Head of caudate nucleus (tissue), 42 donors: ENCODE measurements around the gene PRKCZ.

Experiments used
- DNase-seq, 42 donors: peaks; one replicate each; pipeline versions ENCODE4 v3.0.0 to v3.0.0-alpha.2; 2020 to 2021; ENCODE audit warnings: mixed read lengths in 7 of 42
- intact Hi-C: fragments of 100-400 bp; cut with DNase I; formaldehyde crosslinking; loops from one replicate; pipeline ENCODE4 v1.15.0; 2022

The PRKCZ gene

GRCh38 chr1:2049718-2050431 is at the start of gene PRKCZ:
Gene PRKCZ, plus strand, starts transcription at chr1:2050411. Its CDS starts 220 bp downstream, at chr1:2050631.
- intact Hi-C loops: loop anchor here (5.0 kb wide), 1 partner anchor 108 kb away; no protein-coding TSS in a partner anchor

GRCh38 chr1:2000432-2000831 is 49.8 kb upstream of the PRKCZ start:
- intact Hi-C loops: no loop called here
- DNase-seq: no peak

More at GRCh38 chr1:2049718-2050431, at the start of gene PRKCZ:
- peak in 38 of 42 donors; percentile 9 to 80 (median 54) for DNase-seq

DNA sequence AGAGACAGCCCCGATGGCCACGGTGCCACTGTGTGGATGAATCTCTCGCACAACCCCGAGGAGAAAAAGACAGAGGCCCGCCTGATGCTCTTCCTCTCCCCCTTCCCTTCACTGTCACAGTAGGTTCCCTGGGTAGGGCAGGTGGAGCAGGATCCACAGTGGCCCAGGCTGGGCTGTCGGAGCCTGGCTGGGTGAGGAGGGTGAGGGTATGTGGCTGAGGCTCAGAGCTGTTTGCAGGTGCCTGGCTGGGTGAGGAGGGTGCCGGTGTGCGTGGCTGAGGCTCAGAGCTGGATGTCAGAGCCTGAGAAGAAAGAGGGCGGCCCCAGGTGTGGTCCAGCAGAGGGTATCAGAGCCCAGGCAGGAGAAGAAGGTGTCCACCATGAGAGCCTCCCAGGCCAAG is 49.4 kb upstream of the PRKCZ start:
- no peak for DNase-seq
- intact Hi-C loops: no loop called here

DNA sequence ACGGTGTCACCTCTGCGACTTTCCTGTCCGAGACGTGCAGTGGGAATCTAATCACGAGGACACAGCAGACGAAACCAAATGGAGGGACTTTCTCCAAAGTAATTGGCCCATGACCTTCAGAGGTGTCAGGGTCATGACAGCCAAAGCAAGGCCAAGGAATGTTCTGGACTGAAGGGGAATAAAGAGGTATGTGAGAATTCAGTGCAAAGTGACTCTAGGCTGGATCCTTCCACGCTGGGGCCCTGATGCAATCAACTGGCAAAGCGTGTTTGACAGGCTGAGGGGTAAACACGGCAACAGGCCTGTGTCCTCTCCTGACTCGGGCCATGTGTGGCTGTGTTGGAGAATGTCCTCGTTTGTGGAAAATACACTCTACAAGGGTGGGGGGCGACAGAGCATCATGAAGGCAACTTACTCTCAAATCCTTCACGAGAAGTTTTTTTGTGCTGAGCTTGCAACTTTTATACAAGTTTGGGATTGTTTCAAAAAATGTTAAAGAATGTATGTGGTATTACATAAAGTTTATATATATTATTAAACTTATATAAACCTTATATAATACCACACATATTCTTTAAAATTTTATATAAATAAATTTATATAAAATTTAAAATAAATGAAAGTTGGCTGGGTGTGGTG is 48.3 kb upstream of the PRKCZ start:
- DNase-seq: no peak
- intact Hi-C loops: no loop called here

DNA sequence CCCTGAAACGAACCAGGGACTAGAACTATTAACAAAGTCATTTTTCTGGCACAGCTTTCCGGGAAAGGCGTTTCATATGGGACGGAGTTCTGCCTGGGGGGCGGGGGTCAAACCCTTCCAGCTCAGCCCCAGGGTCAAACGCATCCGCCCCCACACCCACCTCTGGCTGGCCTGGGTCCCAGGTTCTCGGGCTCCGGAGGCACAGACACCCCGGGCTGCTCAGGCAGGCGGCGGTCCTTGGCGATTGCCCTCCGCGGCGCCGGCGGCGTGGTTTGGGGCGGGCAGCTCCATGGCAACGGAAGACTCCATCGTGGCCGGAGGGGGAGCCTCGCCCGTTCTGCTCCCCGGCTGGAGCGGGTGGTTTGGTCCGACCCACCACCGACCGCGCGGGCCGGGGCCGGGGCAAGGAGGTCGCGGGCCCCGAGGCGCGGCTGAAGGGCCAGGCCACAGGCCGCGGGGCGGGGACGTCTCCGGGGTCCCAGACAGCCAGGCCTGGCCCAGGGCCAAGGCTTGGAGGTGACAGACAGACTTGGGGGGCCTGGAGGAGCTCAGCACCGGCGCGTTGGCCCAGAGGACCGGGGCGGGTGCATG is 46.6 kb upstream of the PRKCZ start, which contains the start of gene CFAP74:
CFAP74 (minus strand) TSS at position 246 of the 591 bp plus-strand sequence. CDS start 12,830 bp downstream, outside the sequence.
- peak in 41 of 42 donors; percentile 19 to 87 (median 71) for DNase-seq
- intact Hi-C loops: no loop called here

- intact Hi-C loops: no loop called here
- DNase-seq: no peak
Observed at GRCh38 chr1:2004856-2005255, 45.4 kb upstream of the PRKCZ start.

GRCh38 chr1:2009101-2010053 is 40.8 kb upstream of the PRKCZ start:
- no peak for DNase-seq
- intact Hi-C loops: no loop called here

DNA sequence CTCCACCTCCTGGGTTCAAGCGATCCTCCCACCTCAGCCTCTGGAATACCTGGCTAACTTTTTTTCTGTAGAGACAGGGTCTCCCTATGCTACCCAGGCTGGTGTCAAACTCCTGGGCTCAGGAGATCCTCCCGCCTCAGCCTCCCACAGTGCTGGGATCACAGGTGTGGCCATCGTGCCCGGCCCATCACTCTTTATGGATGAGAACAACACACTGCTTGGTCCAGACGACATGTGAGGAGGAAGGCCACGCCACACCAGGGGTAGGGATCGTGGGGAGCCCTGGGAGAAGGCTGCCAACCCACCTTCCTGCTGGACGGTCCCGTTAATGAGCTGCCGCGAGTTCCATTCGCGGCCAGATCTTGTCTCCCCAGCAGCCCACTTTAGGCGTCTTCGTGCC is 36.0 kb upstream of the PRKCZ start:
- intact Hi-C loops: no loop called here
- DNase-seq: no peak

DNA sequence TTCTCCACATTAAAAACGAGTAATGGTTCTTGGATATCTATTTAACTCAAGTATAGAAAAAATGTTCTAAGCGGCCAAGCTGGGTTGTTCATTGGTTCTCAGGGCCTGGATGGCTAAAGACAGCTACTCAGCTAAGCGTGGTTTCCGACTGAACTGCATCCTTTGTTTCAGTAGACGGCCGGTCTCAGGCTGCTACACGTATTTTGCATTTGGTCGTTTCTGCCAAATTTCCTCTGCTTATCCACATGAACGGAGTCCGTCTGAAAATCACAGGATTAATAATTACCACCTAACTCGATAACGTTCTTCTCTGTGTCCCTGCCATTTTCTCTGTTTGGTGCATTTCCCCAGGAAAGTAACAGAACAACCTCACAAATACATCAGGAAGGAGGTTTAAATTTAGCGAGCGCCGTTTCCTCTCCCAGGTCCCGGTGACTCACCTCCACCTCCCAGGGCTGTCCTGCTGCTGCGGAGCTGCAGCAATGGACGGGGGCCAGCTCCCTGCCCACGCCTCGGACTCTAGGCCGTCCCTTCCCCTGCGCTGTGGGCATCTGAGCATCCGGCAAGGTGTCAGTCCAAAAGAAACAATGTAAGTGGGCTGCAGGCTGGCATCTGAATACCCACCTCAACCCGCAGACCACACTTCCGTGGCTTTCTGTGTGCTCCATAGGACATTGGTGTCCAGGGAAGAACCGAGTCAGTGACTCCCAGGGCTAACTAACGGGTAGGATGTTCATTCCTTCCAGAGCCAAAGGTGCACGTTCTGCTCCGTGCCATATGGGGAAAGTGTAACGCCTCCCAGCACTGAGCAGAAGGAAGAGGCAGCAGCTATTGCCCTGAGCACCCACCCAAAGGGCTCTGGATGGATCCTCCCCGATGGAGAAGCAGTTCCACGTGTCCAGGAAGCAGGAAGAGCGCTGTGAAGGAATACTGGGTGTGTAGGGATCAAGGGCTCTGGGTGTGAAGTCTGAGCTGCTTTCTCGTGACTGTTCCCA is 35.2 kb upstream of the PRKCZ start:
- intact Hi-C loops: no loop called here
- DNase-seq: no peak

DNA sequence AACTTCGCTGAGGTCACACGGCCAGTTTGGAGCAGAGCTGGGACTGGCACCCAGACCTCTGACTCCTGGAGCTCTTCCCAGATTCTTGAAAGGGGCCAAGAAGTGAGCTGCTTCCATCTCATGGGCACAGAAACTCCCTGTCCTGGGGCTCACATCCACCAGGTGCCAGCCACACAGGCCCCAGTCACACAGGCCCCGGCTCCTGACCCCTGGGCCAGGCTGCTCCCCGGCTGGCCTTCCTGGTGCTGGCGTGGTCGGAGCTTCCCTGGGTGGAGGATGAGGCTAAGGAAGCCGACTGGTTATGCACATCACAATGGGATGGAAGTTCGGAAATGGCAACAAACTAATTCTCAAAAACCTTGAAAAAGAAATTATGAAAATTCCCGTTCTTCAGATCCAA is 34.1 kb upstream of the PRKCZ start:
- intact Hi-C loops: no loop called here
- no peak for DNase-seq

GRCh38 chr1:2018217-2019171 is 31.7 kb upstream of the PRKCZ start:
- intact Hi-C loops: no loop called here
- no peak for DNase-seq

GRCh38 chr1:2019172-2019543 is 31.1 kb upstream of the PRKCZ start, which contains the start of gene GABRD:
Gene GABRD, plus strand, starts transcription at chr1:2019345. Its CDS starts 79 bp downstream, at chr1:2019424.
- peak in 23 of 42 donors; percentile 24 to 72 (median 53) for DNase-seq
- intact Hi-C loops: no loop called here

GRCh38 chr1:2019571-2020309 is 30.5 kb upstream of the PRKCZ start:
- intact Hi-C loops: no loop called here
- peak in 2 of 42 donors; percentile 37 to 40 for DNase-seq

GRCh38 chr1:2020310-2020655 is 29.9 kb upstream of the PRKCZ start:
- intact Hi-C loops: no loop called here
- no peak for DNase-seq

GRCh38 chr1:2021550-2021949 is 28.7 kb upstream of the PRKCZ start:
- DNase-seq: peak; percentile 59 to 95 (median 83)
- intact Hi-C loops: no loop called here
